ENCODE data around the gene PRKCH.

GRCh38 chr14:61561104-61561503 is 239.7 kb downstream of the PRKCH start:
- no peak for TF ChIP-seq JUN (IDR thresholded peaks at IDR 0.05)
- peak; percentile 34; the same call in 2 of the 3 replicates for TF ChIP-seq CTCF (IDR thresholded peaks at IDR 0.05)
- TF ChIP-seq CEBPB (IDR thresholded peaks at IDR 0.05): no peak
- TF ChIP-seq HES2 (IDR thresholded peaks at IDR 0.05): no peak
- TF ChIP-seq MAZ (IDR thresholded peaks at IDR 0.05; ENCODE audit: borderline replicate concordance, low read depth, low read length): no peak

Measured in A549 (cell line).